ENCODE data around the gene PEX5L.

GRCh38 chr3:179953993-179954870 lies 82.5 kb downstream of the PEX5L start:
- no peak for TF ChIP-seq EZH2 (optimal IDR thresholded peaks at IDR 0.05; ENCODE audit: low read depth, low read length)
- no peak for TF ChIP-seq CTCF (IDR thresholded peaks at IDR 0.05; ENCODE audit: low read length)

Measured in MM.1S (cell line).